ENCODE data around the gene SBF2.

- TF ChIP-seq, protein P1, sequence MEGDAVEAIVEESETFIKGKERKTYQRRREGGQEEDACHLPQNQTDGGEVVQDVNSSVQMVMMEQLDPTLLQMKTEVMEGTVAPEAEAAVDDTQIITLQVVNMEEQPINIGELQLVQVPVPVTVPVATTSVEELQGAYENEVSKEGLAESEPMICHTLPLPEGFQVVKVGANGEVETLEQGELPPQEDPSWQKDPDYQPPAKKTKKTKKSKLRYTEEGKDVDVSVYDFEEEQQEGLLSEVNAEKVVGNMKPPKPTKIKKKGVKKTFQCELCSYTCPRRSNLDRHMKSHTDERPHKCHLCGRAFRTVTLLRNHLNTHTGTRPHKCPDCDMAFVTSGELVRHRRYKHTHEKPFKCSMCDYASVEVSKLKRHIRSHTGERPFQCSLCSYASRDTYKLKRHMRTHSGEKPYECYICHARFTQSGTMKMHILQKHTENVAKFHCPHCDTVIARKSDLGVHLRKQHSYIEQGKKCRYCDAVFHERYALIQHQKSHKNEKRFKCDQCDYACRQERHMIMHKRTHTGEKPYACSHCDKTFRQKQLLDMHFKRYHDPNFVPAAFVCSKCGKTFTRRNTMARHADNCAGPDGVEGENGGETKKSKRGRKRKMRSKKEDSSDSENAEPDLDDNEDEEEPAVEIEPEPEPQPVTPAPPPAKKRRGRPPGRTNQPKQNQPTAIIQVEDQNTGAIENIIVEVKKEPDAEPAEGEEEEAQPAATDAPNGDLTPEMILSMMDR (IDR thresholded peaks at IDR 0.05 in 4 of 5, conservative IDR thresholded peaks at IDR 0.05 in 1 of 5): no peak
- no peak for TF ChIP-seq POLR2A (IDR thresholded peaks at IDR 0.05)
Observed at GRCh38 chr11:9955391-9955790, 338.6 kb downstream of the SBF2 start.

Data from gastrocnemius medialis (tissue), 4 donors.